ENCODE results near the gene CAMK2D.

Gene CAMK2D

GRCh38 chr4:113447769-113448168 lies 313.8 kb downstream of the CAMK2D start:
- H3K4me3 ChIP-seq (ENCODE audit: low read length): no peak overlapping the region
- no peak for DNase-seq (ENCODE audit: low read depth)
- TF ChIP-seq CTCF (conservative IDR thresholded peaks at IDR 0.05; ENCODE audit: low read length): no peak

GRCh38 chr4:113447061-113447460 lies 314.5 kb downstream of the CAMK2D start:
- no peak for DNase-seq (ENCODE audit: low read depth)
- no peak overlapping the region for H3K4me3 ChIP-seq (ENCODE audit: low read length)
- TF ChIP-seq CTCF (conservative IDR thresholded peaks at IDR 0.05; ENCODE audit: low read length): no peak

GRCh38 chr4:113446019-113446418 lies 315.5 kb downstream of the CAMK2D start:
- TF ChIP-seq CTCF (conservative IDR thresholded peaks at IDR 0.05; ENCODE audit: low read length): no peak
- peak; percentile 75 for DNase-seq (ENCODE audit: low read depth)
- no peak overlapping the region for H3K4me3 ChIP-seq (ENCODE audit: low read length)

GRCh38 chr4:113445286-113445685 lies 316.3 kb downstream of the CAMK2D start:
- TF ChIP-seq CTCF (conservative IDR thresholded peaks at IDR 0.05; ENCODE audit: low read length): no peak
- DNase-seq (ENCODE audit: low read depth): peak; percentile 99
- no peak overlapping the region for H3K4me3 ChIP-seq (ENCODE audit: low read length)

- H3K4me3 ChIP-seq (ENCODE audit: low read length): no peak overlapping the region
- no peak for TF ChIP-seq CTCF (conservative IDR thresholded peaks at IDR 0.05; ENCODE audit: low read length)
- peak; percentile 70 for DNase-seq (ENCODE audit: low read depth)
Measured at GRCh38 chr4:113444386-113444785, 317.2 kb downstream of the CAMK2D start.

- DNase-seq (ENCODE audit: low read depth): no peak
- H3K4me3 ChIP-seq (ENCODE audit: low read length): no peak overlapping the region
- no peak for TF ChIP-seq CTCF (conservative IDR thresholded peaks at IDR 0.05; ENCODE audit: low read length)
Measured at GRCh38 chr4:113442826-113443225, 318.7 kb downstream of the CAMK2D start.

GRCh38 chr4:113440371-113440770 lies 321.2 kb downstream of the CAMK2D start:
- TF ChIP-seq CTCF (conservative IDR thresholded peaks at IDR 0.05; ENCODE audit: low read length): no peak
- DNase-seq (ENCODE audit: low read depth): no peak
- H3K4me3 ChIP-seq (ENCODE audit: low read length): no peak overlapping the region
